WTC11 (cell line): ENCODE results near the gene ELAPOR2. TPM values are rescaled to one million over a fixed set of nuclear protein-coding genes. Genes with fewer than 3 reads are reported as not detected.
"Not testable (repeated sequence)": the region's sequence is repeated elsewhere in the genome, so short reads cannot be mapped to it uniquely, and the experiment has no call there.

ENCODE experiments used
- ATAC-seq: fragments of 200-7000 bp; cut with Tn5 transposase; 2 replicates; pipeline ENCODE4 v1.10.0; 2021; ENCODE audit warnings: mild to moderate bottlenecking, moderate library complexity
- CTCF ChIA-PET: fragments of 300-600 bp; sonication (Branson Sonifier 250); formaldehyde crosslinking; loops from one replicate; lab custom pipeline; 2021; ENCODE audit warnings: antibody characterized with exemption; lab: Charles Lee
- POLR2A ChIA-PET: fragments of 350-600 bp; sonication (Branson Sonifier 250); formaldehyde crosslinking; loops from one replicate; lab custom pipeline; 2021; ENCODE audit warnings: antibody characterized with exemption; lab: Charles Lee
- DNase-seq: peaks from one replicate; pipeline ENCODE4 v3.0.0; 2021; ENCODE audit warnings: low spot score
- H3K27ac Mint-ChIP-seq: 2 replicates; pipeline ENCODE4 v1.8.0; 2021; ENCODE audit warnings: mixed read lengths
- H3K27me3 Mint-ChIP-seq: 2 replicates; pipeline ENCODE4 v1.8.0; 2021; ENCODE audit warnings: low read depth, mild to moderate bottlenecking, moderate library complexity, mixed read lengths
- H3K36me3 Mint-ChIP-seq: 2 replicates; pipeline ENCODE4 v1.8.0; 2021; ENCODE audit warnings: mixed read lengths
- H3K4me1 Mint-ChIP-seq: 2 replicates; pipeline ENCODE4 v1.8.0; 2022; ENCODE audit warnings: mixed read lengths
- H3K4me3 Mint-ChIP-seq: 2 replicates; pipeline ENCODE4 v1.8.0; 2021; ENCODE audit warnings: mild to moderate bottlenecking, moderate library complexity, mixed read lengths
- H3K9me3 Mint-ChIP-seq: 2 replicates; pipeline ENCODE4 v1.8.0; 2021; ENCODE audit warnings: mixed read lengths
- ATF3 ChIP-seq: sonication (generic); formaldehyde crosslinking; conservative IDR thresholded peaks from 2 replicates; pipeline ENCODE4 v1.8.1; 2022; ENCODE audit warnings: mild to moderate bottlenecking, missing genetic modification reagents
- ATF6 ChIP-seq: sonication (generic); formaldehyde crosslinking; IDR thresholded peaks from 2 replicates; pipeline ENCODE4 v1.8.1; 2023; ENCODE audit warnings: mild to moderate bottlenecking, missing genetic modification reagents
- CREB1 ChIP-seq: sonication (generic); formaldehyde crosslinking; IDR thresholded peaks from 2 replicates; pipeline ENCODE4 v1.8.0; 2023; ENCODE audit warnings: mild to moderate bottlenecking, missing genetic modification reagents
- E2F5 ChIP-seq: sonication (generic); formaldehyde crosslinking; IDR thresholded peaks from 2 replicates; pipeline ENCODE4 v1.8.1; 2022; ENCODE audit warnings: mild to moderate bottlenecking, moderate library complexity, missing genetic modification reagents
- ETV6 ChIP-seq: sonication (generic); formaldehyde crosslinking; IDR thresholded peaks from 2 replicates; pipeline ENCODE4 v1.8.1; 2022; ENCODE audit warnings: mild to moderate bottlenecking, missing genetic modification reagents
- FOXP1 ChIP-seq: sonication (generic); formaldehyde crosslinking; IDR thresholded peaks from 2 replicates; pipeline ENCODE4 v1.8.0; 2022; ENCODE audit warnings: missing genetic modification reagents, mild to moderate bottlenecking, moderate library complexity, borderline replicate concordance
- HMGA2 ChIP-seq: fragments of 250-450 bp; sonication (Bioruptor Pico); IDR thresholded peaks from 2 replicates; pipeline ENCODE4 v1.4.0; 2021; ENCODE audit warnings: mild to moderate bottlenecking, moderate library complexity
- NFATC4 ChIP-seq: fragments of 250-450 bp; sonication (Bioruptor Pico); IDR thresholded peaks from 2 replicates; pipeline ENCODE4 v1.9.0; 2021; ENCODE audit warnings: mild to moderate bottlenecking
- NR1H2 ChIP-seq: sonication (generic); formaldehyde crosslinking; IDR thresholded peaks from 2 replicates; pipeline ENCODE4 v1.9.0; 2021; ENCODE audit warnings: mild to moderate bottlenecking, moderate library complexity, missing genetic modification reagents
- NR2C2 ChIP-seq: sonication (generic); formaldehyde crosslinking; IDR thresholded peaks from 2 replicates; pipeline ENCODE4 v1.8.0; 2022; ENCODE audit warnings: mild to moderate bottlenecking, missing genetic modification reagents
- PREB ChIP-seq: sonication (generic); formaldehyde crosslinking; IDR thresholded peaks from 2 replicates; pipeline ENCODE4 v1.8.1; 2022; ENCODE audit warnings: mild to moderate bottlenecking, missing genetic modification reagents, moderate library complexity, borderline replicate concordance
- PRRX2 ChIP-seq: fragments of 250-450 bp; sonication (Bioruptor Pico); IDR thresholded peaks from 2 replicates; pipeline ENCODE4 v1.8.0; 2021; ENCODE audit warnings: mild to moderate bottlenecking
- RELA ChIP-seq: sonication (generic); formaldehyde crosslinking; IDR thresholded peaks from 2 replicates; pipeline ENCODE4 v1.8.1; 2022; ENCODE audit warnings: missing genetic modification reagents, mild to moderate bottlenecking, borderline replicate concordance
- SMAD4 ChIP-seq: sonication (generic); formaldehyde crosslinking; IDR thresholded peaks from 2 replicates; pipeline ENCODE4 v1.8.0; 2022; ENCODE audit warnings: mild to moderate bottlenecking, missing genetic modification reagents
- TCF7 ChIP-seq: sonication (generic); formaldehyde crosslinking; IDR thresholded peaks from 2 replicates; pipeline ENCODE4 v1.8.0; 2022; ENCODE audit warnings: mild to moderate bottlenecking, low read depth, missing genetic modification reagents, moderate library complexity
- TEAD4 ChIP-seq: sonication (generic); formaldehyde crosslinking; IDR thresholded peaks from 2 replicates; pipeline ENCODE4 v1.8.0; 2022; ENCODE audit warnings: mild to moderate bottlenecking, missing genetic modification reagents
- ZNF317 ChIP-seq: sonication (generic); formaldehyde crosslinking; IDR thresholded peaks from 2 replicates; pipeline ENCODE4 v1.8.1; 2023; ENCODE audit warnings: low read depth, mild to moderate bottlenecking, moderate library complexity, missing genetic modification reagents, borderline replicate concordance
- ZNF416 ChIP-seq: fragments of 250-450 bp; sonication (Bioruptor Pico); IDR thresholded peaks from 2 replicates; pipeline ENCODE4 v1.9.0; 2021; ENCODE audit warnings: mild to moderate bottlenecking, inconsistent platforms
- ZNF425 ChIP-seq: fragments of 250-450 bp; sonication (Bioruptor Pico); conservative IDR thresholded peaks from 2 replicates; pipeline ENCODE4 v1.9.0; 2021; ENCODE audit warnings: mild to moderate bottlenecking
- ZNF671 ChIP-seq: fragments of 250-450 bp; sonication (Bioruptor Pico); IDR thresholded peaks from 2 replicates; pipeline ENCODE4 v1.8.0; 2021; ENCODE audit warnings: mild to moderate bottlenecking
- total RNA-seq: library from RNA; stranded (reverse); gene quantifications from 3 replicates; pipeline ENCODE4 v1.2.3, GENCODE V29; 2021

The ELAPOR2 gene
- total RNA-seq, 1 experiment from 2014 or later, result 38.7 TPM

GRCh38 chr7:87048839-87049238 is 10.6 kb downstream of the ELAPOR2 start (continued):
- no peak for TF ChIP-seq TCF7

- TF ChIP-seq TEAD4 (CRISPR knock-in tag) (no peak), FOXP1 (CRISPR knock-in tag) (no peak), ZNF416 (CRISPR knock-in tag) (no peak), ZNF317 (CRISPR knock-in tag) (no peak), ATF6 (no peak), ETV6 (CRISPR knock-in tag) (no peak), PREB (CRISPR knock-in tag) (no peak), NR1H2 (CRISPR knock-in tag) (no peak), CREB1 (CRISPR knock-in tag) (no peak), NR2C2 (CRISPR knock-in tag) (no peak), ATF3 (no peak), HMGA2 (CRISPR knock-in tag) (no peak), ZNF425 (CRISPR knock-in tag) (no peak), NFATC4 (CRISPR knock-in tag) (no peak), TCF7 (no peak), PRRX2 (CRISPR knock-in tag) (no peak), E2F5 (CRISPR knock-in tag) (no peak), SMAD4 (CRISPR knock-in tag) (no peak), ZNF671 (CRISPR knock-in tag) (no peak), RELA (no peak)
- H3K36me3 Mint-ChIP-seq, result peaks cover 18% of the 10 kb centered on the region
- H3K27me3 Mint-ChIP-seq, result no peaks in the 10 kb centered on the region; the same call in 1 of the 2 replicates
- CTCF ChIA-PET, result interaction anchor here (1.1 kb wide), 1 partner anchor 119 kb away, joined by 6 read pairs; no protein-coding TSS in a partner anchor
- DNase-seq (no peak), ATAC-seq (no peak)
- POLR2A ChIA-PET, result no interaction called here
- peaks cover 52% of the 10 kb centered on the region for H3K9me3 Mint-ChIP-seq
- no peaks in the 10 kb centered on the region for H3K4me1 Mint-ChIP-seq
- no peak overlapping the region for H3K4me3 Mint-ChIP-seq
- H3K27ac Mint-ChIP-seq, result no peak overlapping the region
Measured at GRCh38 chr7:87046456-87046855, 13.0 kb downstream of the ELAPOR2 start.

GRCh38 chr7:87044713-87045112 is 14.7 kb downstream of the ELAPOR2 start:
- POLR2A ChIA-PET, DNase-seq, H3K4me1 Mint-ChIP-seq, H3K4me3 Mint-ChIP-seq, CTCF ChIA-PET, H3K27ac Mint-ChIP-seq, H3K27me3 Mint-ChIP-seq, ATAC-seq: not testable (repeated sequence)
- H3K9me3 Mint-ChIP-seq, result peaks cover 36% of the 10 kb centered on the region
- peaks cover 18% of the 10 kb centered on the region for H3K36me3 Mint-ChIP-seq

GRCh38 chr7:87041586-87041985 is 17.9 kb downstream of the ELAPOR2 start:
- Mint-ChIP-seq H3K36me3 (peaks cover 16% of the 10 kb centered on the region), H3K9me3 (peaks cover 18% of the 10 kb centered on the region), H3K4me1 (peaks cover 17% of the 10 kb centered on the region)
- H3K27ac Mint-ChIP-seq, POLR2A ChIA-PET, ATAC-seq, H3K4me3 Mint-ChIP-seq, H3K27me3 Mint-ChIP-seq, CTCF ChIA-PET, DNase-seq: not testable (repeated sequence)

GRCh38 chr7:87039691-87040299 is 19.7 kb downstream of the ELAPOR2 start:
- H3K27me3 Mint-ChIP-seq, H3K9me3 Mint-ChIP-seq, ATAC-seq, H3K36me3 Mint-ChIP-seq: not testable (repeated sequence)
- CTCF ChIA-PET, result interaction anchor here (2.0 kb wide), 1 partner anchor 19 kb away, joined by 4 read pairs; the partner anchor contains the start of gene ELAPOR2
- Mint-ChIP-seq H3K4me3 (peak overlapping the region; percentile 84), H3K27ac (peak overlapping the region; percentile 99), H3K4me1 (peaks cover 26% of the 10 kb centered on the region)
- POLR2A ChIA-PET, result interaction anchor here (1.9 to 2.2 kb wide), 2 partner anchors 20 to 113 kb away, joined by 5 to 9 read pairs; partner anchors contain the start of genes DMTF1 and ELAPOR2
- DNase-seq, result peak; percentile 63
